Retinal pigment epithelial cell (primary cell): ENCODE measurements around the gene VAV2.

Experiments
- DNase-seq: peaks from one replicate; pipeline ENCODE4 v3.0.0-alpha.2; 2010; ENCODE audit warnings: low read depth
- H3K4me3 ChIP-seq: 2 replicates; pipeline ENCODE4 v1.5.1; 2011; ENCODE audit warnings: mild to moderate bottlenecking, low read length, control low read depth, moderate library complexity
- TF ChIP-seq, protein P1 (sequence below): conservative IDR thresholded peaks from 2 replicates; pipeline ENCODE4 v1.5.1; 2011; ENCODE audit warnings: low read depth, low read length, control low read depth, inconsistent platforms

The VAV2 gene

DNA sequence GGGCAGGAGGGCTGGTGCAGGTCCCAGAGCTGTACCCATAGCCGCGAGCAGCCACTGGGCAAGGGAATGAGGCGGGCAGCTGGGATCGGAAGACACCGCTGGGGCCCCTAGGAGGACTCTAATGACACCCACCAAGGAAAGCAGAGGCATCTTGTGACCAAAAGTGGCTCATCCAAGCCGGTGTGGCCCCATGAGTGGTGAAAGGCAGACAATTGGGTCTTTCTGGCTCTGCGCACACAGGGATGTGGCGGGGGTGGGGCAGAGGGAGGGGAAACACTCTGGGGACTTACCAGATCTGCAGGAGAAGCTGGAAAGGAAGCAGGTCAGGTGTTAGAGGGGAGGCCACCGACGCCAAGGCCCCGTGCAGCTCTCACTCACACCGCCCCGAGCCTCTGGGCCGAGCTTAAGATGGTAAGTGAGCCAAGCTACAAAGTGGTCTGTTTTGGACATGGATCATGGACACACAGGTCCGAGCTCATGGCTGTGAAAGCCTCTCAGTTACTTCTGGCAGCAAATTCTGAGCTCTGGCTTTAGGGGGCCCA, 211.6 kb downstream of the VAV2 start:
- TF ChIP-seq, protein P1, sequence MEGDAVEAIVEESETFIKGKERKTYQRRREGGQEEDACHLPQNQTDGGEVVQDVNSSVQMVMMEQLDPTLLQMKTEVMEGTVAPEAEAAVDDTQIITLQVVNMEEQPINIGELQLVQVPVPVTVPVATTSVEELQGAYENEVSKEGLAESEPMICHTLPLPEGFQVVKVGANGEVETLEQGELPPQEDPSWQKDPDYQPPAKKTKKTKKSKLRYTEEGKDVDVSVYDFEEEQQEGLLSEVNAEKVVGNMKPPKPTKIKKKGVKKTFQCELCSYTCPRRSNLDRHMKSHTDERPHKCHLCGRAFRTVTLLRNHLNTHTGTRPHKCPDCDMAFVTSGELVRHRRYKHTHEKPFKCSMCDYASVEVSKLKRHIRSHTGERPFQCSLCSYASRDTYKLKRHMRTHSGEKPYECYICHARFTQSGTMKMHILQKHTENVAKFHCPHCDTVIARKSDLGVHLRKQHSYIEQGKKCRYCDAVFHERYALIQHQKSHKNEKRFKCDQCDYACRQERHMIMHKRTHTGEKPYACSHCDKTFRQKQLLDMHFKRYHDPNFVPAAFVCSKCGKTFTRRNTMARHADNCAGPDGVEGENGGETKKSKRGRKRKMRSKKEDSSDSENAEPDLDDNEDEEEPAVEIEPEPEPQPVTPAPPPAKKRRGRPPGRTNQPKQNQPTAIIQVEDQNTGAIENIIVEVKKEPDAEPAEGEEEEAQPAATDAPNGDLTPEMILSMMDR: no peak
- no peak for DNase-seq
- no peak overlapping the region for H3K4me3 ChIP-seq

DNA sequence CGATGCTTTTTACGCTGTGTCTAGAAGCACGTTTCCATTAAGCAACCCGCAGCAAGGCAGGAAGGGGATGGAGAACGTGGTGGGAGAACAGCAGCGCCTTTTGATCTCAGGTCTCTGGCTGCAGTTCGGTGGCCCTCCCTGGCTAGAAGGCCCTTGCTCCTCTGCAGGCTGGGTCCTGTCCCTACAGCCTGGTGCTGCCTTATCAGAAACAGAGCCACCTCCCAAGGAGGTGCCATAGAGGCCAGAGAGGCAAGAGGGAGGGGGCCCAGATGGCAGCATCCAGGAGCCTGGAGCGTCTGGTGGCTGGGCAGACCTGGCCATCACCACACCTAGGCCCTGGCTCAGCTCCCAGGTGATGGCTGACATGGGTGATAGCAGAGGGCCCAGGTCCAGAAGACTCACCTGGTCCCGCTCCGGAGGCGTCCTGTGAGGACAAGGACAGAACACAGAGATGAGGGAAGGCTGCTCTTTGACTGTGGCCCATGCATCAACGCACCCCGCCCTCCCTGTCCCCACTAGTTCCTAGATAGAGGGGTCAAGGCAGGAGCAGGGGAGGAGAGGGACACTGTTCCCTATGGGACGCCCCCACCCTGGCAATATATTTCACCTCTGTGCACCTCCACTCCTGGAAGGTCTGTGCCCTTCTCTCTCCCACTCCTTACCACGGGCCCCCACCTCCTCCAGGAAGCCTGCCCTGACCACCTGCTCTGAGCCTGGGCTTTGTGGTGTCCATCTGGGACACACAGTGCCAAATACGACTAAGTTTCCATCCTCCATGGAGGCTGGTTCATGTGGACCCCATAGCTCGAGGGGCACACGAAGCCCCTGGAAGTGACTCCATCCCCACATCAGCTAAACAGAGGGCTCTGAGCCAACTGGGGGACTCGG, 212.4 kb downstream of the VAV2 start:
- TF ChIP-seq, protein P1: no peak
- DNase-seq: no peak
- H3K4me3 ChIP-seq: no peak overlapping the region

DNA sequence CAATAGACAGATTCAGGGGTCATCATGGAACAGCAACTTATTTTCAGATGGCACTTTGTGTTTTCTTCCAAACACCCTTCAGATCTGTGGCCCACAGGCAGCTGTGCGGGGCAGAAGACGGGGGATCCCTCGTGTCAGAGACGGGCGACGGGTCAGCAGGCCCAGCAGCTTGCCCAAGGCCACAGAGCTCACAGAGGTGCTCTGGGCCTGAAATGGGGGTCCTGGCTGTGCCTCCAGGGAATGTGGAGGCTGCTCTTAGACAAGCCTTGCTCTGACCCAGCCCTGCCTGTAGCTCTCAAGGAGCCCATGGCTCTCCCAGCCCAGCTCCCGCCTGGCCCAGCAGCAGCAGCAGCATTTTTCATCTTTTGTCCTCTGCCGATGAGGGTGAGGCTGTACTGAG, 213.0 kb downstream of the VAV2 start:
- no peak overlapping the region for H3K4me3 ChIP-seq
- TF ChIP-seq, protein P1: no peak
- DNase-seq: no peak

DNA sequence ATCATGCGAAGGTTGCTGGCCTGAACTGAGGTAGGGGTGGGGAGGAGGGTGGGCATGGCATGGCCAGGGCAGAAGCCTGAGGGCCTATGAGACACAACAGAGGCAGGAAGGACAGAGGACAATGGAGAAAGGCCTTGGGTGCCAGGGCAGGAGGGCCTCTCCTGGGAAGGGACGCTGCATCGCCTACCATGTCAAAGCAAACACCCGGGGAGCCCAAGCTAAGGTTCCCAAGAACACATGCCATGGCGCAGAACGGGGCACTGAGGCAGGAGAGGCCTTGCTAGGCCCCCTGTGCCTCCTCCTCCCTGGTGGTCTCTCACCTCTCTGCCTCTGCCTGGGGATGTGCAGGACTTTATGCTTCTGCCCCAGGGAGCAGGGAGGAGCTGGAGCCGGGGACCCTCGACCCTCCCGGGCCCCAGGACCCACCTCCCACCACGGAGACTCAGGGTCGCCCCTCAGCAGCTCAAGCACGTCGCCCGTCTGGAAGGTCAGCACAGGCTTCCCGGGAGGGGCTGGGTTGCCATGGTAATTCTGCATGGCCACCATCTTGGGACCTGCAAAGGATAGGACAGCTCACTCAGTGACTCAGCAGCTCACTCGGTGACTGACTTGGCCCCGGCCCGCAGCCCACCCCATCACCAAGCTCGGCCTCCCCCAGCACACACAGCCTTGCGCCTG, 213.6 kb downstream of the VAV2 start:
- H3K4me3 ChIP-seq: no peak overlapping the region
- DNase-seq: no peak
- TF ChIP-seq, protein P1: no peak

DNA sequence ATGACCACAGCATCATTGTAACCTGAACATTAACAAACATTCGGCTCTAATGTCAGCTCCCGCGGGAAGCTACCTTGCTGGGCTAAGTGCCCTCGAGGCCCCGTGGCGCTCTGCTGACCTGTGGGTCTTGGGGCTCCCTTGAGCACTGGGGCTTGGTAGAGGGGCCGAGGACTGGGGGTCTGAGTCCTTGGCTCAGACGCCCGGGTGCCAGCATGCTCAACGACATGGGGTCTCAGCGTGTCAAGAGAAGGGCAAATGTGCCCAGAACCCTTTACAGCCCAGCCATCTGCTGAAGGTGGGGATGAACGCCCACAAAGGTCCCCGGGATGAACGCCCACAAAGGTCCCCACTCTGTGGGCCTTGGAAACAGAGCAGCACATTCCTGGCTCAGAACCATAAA, 214.3 kb downstream of the VAV2 start:
- H3K4me3 ChIP-seq: no peak overlapping the region
- no peak for DNase-seq
- TF ChIP-seq, protein P1: no peak

DNA sequence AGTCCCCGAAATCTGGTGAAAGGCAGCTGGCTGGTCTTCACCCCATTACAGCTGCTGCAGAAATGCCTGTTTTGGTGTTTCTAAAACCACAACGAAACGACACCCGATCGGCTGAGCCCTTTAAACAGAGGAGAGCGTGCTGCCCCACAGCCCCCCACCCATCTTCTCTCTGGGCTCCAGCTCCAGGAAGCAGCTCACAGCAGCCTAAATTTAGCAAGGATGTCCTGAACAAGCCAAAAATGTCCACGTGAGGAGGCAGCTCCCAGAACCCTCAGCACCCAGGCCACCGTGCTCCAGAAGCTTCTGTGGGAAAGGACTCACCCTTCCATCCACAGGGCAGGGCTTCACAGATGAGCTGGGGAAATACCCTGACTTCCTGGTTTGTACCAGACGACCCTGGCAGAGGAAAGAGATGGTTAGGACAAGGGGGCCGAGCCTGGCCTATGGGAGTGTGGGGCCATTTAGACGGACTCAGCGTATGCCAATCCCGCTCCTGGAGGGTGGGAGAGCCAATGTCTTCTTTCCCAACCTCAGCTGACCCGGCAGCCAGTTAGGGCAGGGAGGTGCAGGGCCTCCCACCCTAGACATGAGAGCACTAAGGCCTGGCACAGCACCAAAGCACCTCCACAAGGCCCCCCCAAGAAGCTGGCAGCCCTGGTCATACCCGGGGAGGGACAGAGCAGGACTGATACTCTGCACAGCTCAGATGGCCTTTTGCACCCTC, 214.9 kb downstream of the VAV2 start:
- no peak overlapping the region for H3K4me3 ChIP-seq
- TF ChIP-seq, protein P1: no peak
- DNase-seq: no peak
